ENCODE results near the gene RYR3.
"Not testable (repeated sequence)": the region's sequence is repeated elsewhere in the genome, so short reads cannot be mapped to it uniquely, and the experiment has no call there.

The RYR3 gene

DNA sequence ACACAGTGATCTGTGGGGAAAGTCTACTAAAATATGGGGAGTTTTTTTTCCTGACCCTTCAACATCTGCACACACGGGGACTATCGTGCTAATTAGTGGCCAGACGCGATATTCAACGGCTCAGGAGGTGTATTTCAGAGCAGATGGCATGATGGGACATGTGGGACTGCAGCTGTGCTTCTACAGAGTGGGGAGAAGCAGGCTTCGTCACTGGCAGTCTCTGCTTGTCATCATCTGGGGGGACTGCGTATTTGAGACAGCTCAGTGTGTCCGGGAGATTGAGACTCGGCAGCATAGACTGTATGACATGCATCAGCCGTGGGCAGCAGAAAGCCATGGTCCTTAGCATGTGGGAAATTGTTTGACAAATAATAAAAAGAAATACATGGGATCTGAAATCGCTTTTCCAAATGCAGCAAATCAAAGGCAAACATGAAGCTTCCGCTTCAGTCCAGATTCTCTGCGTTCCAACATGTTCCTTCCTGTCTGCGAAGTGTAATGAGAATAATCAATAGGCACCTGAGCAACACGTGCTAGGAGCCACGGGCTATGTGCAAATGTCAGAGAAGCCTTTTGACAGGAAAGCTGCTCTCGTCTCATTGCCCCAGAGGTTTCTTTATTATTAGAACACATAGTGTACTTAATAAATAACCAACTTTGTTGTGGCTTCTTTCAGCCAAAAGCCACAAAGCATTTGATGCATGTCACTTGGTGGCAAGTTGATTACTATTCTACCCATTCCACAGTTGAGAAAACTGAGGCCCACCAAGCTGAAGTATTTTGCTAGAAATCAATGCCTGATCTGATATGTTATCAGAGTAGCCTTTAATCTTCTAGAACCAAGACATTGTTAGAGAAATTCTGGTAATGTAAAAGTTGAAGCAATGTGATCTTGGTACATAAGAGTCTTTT, 276.3 kb downstream of the RYR3 start:
- no peak for DNase-seq (ENCODE audit: low read depth)

DNA sequence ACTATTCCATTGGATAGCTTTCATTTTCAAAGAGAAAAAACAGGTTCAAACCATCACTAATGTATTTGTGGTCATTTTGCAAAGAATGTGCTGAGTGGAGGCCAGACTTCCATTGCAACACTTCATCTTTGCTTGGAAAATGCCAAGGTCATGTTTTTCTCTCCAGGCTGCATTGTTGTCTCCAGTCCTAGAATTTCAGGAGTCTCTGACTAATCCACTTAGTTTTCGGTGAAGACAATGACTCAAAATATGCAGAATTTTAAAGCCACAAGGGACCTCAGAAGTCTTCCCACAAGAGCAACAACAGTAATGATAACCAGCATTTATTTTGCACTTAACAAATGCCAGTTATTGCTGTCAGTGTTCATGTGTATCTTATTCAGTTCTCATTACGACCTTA, 277.0 kb downstream of the RYR3 start:
- peak; percentile 43 for DNase-seq (ENCODE audit: low read depth)

- DNase-seq (ENCODE audit: low read depth) = no peak
These were observed 282.1 kb downstream of the RYR3 start for GRCh38 chr15:33592864-33593263.

DNA sequence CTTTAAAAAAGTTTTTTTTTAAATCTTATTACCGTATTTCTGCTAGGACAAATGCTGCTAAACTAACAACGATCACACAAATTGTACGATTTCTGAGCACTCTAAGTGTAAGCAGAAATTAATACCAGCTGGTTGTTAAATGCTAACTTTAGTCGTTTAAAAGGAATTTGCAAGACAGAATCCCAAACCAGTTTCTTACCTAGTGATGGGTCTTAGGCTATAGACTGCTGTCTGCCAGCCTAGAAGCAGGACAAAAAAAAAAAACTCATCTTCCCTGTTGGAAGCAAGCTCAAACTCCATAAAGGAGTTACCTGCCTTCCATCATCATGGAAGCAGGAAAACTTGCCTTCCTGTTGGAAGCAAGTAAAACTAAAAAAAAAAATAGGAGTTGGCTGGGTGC, 287.6 kb downstream of the RYR3 start:
- not testable (repeated sequence) for DNase-seq (ENCODE audit: low read depth)

GRCh38 chr15:33600212-33600611, 289.4 kb downstream of the RYR3 start:
- DNase-seq (ENCODE audit: low read depth) = no peak

DNA sequence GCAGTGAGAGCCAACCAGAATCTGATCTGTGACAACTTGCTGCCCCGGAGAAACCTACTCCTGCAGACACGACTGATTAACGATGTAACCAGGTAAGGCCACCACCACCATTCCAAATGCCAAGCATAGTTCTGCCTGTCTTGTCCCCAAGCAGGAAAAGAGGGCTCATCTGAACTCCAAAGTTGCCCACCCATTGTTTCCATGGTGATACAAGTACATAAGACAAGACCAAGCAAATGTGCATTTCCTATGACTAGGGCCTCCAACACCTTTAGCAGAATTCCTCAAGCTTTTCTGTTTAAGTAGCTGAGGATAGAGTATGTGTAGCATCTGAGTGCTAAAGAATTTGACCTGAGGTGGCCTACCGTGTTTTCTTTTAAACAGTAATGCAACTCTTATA, 290.7 kb downstream of the RYR3 start:
- DNase-seq (ENCODE audit: low read depth) = no peak

DNA sequence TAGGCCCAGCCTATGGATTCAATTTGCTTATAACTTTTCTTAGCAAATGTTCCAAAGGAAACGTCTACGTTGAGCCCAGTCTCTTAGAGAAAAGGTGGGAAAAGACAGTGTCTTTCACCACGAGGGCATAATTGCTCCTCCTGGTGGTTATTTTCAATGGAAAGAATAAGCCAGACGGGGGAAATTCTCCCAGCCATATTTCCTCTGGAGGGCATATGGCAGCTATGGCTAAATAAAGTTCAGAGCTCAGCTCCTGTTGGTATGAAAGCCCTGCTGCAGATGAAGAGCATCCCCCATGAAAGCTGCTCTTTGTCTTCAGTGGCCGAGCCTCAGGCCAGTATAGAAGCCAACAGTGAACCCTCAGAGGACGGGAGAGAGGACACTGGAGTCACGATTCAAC, 297.9 kb downstream of the RYR3 start:
- DNase-seq (ENCODE audit: low read depth) = no peak

- peak; percentile 6 for DNase-seq (ENCODE audit: low read depth)
These were observed 302.0 kb downstream of the RYR3 start for GRCh38 chr15:33612721-33613304.

- no peak for DNase-seq (ENCODE audit: low read depth)
These were observed 305.7 kb downstream of the RYR3 start for GRCh38 chr15:33616475-33616874.

DNA sequence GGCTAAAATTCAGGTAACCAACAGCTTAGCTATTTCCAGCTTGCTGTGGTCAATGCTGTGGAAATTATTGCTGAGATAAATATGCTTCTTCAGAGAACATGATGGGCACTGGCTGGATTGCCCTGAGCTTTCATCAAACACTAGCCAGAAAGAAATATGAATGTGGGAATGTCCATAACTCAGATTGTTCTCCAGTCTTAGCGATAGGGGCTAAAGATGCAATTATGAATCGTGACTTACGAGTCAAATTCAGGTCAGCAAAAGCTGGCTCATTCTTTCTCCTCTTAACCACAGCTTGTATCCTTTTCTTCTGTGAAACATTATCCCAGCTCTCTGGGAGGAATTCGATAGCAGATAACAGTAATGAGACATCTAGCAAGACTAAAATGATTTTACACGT, 307.6 kb downstream of the RYR3 start:
- DNase-seq (ENCODE audit: low read depth) = peak; percentile 5

DNA sequence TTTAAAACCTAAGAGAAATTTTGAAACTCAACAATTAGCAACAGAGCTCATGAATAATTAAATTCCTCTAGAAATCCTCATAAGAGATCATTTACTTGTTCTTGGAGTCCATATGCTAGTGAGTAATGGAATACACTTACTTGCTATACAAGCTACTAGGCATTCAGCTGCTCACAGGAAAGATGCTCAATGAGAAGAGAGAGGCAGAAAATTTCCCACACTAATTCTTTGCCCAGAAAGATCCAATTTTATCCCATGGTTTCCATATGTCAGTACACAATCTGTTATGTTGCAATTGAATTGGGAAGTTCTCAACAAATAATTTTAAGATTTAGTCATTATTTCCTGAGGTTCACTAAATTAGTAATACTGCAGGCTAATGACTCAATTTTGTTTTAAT, 310.4 kb downstream of the RYR3 start:
- no peak for DNase-seq (ENCODE audit: low read depth)

GRCh38 chr15:33623010-33623409, 312.2 kb downstream of the RYR3 start:
- DNase-seq (ENCODE audit: low read depth) = no peak

GRCh38 chr15:33624439-33624838, 313.7 kb downstream of the RYR3 start:
- DNase-seq (ENCODE audit: low read depth) = no peak

GRCh38 chr15:33629647-33630046, 318.9 kb downstream of the RYR3 start:
- DNase-seq (ENCODE audit: low read depth) = no peak

DNA sequence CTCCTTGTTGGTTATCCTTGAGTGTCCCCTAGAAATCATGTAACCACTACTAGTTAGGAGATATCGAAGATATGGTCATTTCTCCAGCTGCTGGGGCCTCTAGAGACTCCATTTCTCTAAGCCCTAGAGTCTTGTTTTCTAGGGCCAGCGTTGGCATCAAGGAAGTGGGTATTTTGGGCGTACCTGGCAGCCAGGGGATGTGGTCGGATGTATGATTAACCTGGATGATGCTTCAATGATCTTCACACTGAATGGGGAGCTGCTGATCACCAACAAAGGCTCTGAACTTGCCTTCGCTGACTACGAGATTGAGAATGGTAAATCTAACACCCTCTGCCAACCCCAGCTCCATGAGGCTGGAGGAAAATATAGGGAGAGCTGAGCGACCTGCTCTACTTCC, 325.5 kb downstream of the RYR3 start:
- DNase-seq (ENCODE audit: low read depth) = no peak

GRCh38 chr15:33636958-33637357, 326.2 kb downstream of the RYR3 start:
- DNase-seq (ENCODE audit: low read depth) = no peak

GRCh38 chr15:33638453-33638852, 327.7 kb downstream of the RYR3 start:
- no peak for DNase-seq (ENCODE audit: low read depth)

- no peak for DNase-seq (ENCODE audit: low read depth)
These were observed 328.3 kb downstream of the RYR3 start for GRCh38 chr15:33639051-33639450.

DNA sequence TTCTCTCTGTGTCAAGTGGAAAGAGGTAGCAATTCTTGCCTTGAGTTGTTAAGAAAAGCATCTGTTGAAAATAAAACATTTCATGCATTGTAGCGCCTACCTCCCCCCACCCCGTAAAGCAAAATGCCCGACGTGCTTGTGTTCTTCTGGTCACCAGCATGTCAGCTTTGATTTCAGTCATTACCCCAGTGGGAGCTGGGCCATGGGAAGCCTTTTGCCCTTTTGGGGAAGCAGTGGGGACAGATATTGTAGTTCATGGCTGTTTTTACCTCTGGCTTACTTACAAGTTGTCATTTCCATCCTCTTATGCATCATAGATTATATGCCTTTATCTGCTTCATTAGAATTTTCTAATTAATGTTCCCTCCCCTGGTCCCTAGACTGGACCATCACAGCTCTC, 328.7 kb downstream of the RYR3 start:
- no peak for DNase-seq (ENCODE audit: low read depth)

GRCh38 chr15:33639978-33640377, 329.2 kb downstream of the RYR3 start:
- DNase-seq (ENCODE audit: low read depth) = no peak

GRCh38 chr15:33641069-33641468, 330.3 kb downstream of the RYR3 start:
- no peak for DNase-seq (ENCODE audit: low read depth)

GRCh38 chr15:33644304-33644703, 333.5 kb downstream of the RYR3 start:
- no peak for DNase-seq (ENCODE audit: low read depth)

DNA sequence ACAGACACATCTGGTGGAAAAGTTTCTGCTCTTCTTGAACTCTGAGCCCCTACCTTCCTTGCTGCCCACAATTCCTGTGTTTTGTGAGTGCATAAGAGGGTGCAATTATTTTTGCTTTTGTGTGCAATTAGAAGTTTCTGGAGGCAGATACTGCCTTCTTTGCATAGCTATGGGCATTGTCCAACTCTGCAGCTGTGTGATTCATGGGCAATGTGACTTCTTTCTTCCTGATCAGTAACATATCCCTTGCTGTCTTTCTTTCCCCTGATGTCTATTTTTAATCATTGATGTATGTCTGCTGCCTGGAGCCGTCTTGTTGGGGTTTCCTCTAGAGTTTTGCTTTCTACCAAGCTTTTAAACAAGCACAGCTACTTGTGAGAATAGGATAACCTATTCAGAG, 336.0 kb downstream of the RYR3 start:
- DNase-seq (ENCODE audit: low read depth) = no peak
